Activated CD4-positive, alpha-beta T cell treated with anti-CD3 and anti-CD28 coated beads, Interleukin-2, amount 50 U/mL, for 24 hours (primary cell): ENCODE data around the gene ABHD4.
A peak's percentile ranks its signal among the peaks of the same experiment; 100 is the strongest.
"Not testable (repeated sequence)": the region's sequence is repeated elsewhere in the genome, so short reads cannot be mapped to it uniquely, and the experiment has no call there.

Experiments used
- DNase-seq, 2 donors: peaks; one replicate each; pipeline ENCODE4 v3.0.0-alpha.2; 2020; ENCODE audit warnings: low read depth in 1 of 2, low spot score in 1 of 2

Gene ABHD4

GRCh38 chr14:22588526-22589095, 9.5 kb upstream of the ABHD4 start:
- DNase-seq: no peak

GRCh38 chr14:22589096-22589839, 8.8 kb upstream of the ABHD4 start, which contains the start of gene DAD1:
Gene DAD1, minus strand, starts transcription at chr14:22589224. Its CDS starts 67 bp downstream, at chr14:22589157.
- DNase-seq: peak; percentile 98 to 100

- no peak for DNase-seq
Measured at GRCh38 chr14:22593189-22593588, 4.9 kb upstream of the ABHD4 start.

GRCh38 chr14:22593601-22594000, 4.5 kb upstream of the ABHD4 start:
- DNase-seq: no peak

GRCh38 chr14:22594156-22594716, 3.9 kb upstream of the ABHD4 start:
- DNase-seq: no peak

GRCh38 chr14:22596354-22596879, 1.7 kb upstream of the ABHD4 start:
- no peak for DNase-seq

GRCh38 chr14:22597265-22597664, 835 bp upstream of the ABHD4 start:
- DNase-seq: no peak

- DNase-seq: no peak
Measured at GRCh38 chr14:22597771-22598098, 365 bp upstream of the ABHD4 start.

- peak in 1 of 2 donors; percentile 36 for DNase-seq
Measured at GRCh38 chr14:22598896-22599244, 770 bp downstream of the ABHD4 start.

- DNase-seq: no peak
Measured at GRCh38 chr14:22599349-22599748, 1.2 kb downstream of the ABHD4 start.

- DNase-seq: no peak
Measured at GRCh38 chr14:22600027-22600426, 1.9 kb downstream of the ABHD4 start.

- no peak for DNase-seq
Measured at GRCh38 chr14:22601456-22601855, 3.4 kb downstream of the ABHD4 start.

GRCh38 chr14:22601996-22602395, 3.9 kb downstream of the ABHD4 start:
- DNase-seq: no peak

- DNase-seq: no peak
Measured at GRCh38 chr14:22602862-22603261, 4.8 kb downstream of the ABHD4 start.

- no peak for DNase-seq
Measured at GRCh38 chr14:22606380-22606779, 8.3 kb downstream of the ABHD4 start.

- DNase-seq: no peak
Measured at GRCh38 chr14:22607291-22607690, 9.2 kb downstream of the ABHD4 start.

GRCh38 chr14:22610931-22611330, 12.8 kb downstream of the ABHD4 start:
- no peak for DNase-seq

- no peak for DNase-seq
Measured at GRCh38 chr14:22613106-22613695, 15.1 kb downstream of the ABHD4 start.

- no peak for DNase-seq
Measured at GRCh38 chr14:22613736-22614239, 15.7 kb downstream of the ABHD4 start.

GRCh38 chr14:22614240-22614799, 16.2 kb downstream of the ABHD4 start:
- DNase-seq: no peak

- not testable (repeated sequence) for DNase-seq
Measured at GRCh38 chr14:22615765-22616164, 17.7 kb downstream of the ABHD4 start.

- DNase-seq: no peak
Measured at GRCh38 chr14:22622255-22622654, 24.2 kb downstream of the ABHD4 start.
